ENCODE results near the gene CNIH3.

The CNIH3 gene

DNA sequence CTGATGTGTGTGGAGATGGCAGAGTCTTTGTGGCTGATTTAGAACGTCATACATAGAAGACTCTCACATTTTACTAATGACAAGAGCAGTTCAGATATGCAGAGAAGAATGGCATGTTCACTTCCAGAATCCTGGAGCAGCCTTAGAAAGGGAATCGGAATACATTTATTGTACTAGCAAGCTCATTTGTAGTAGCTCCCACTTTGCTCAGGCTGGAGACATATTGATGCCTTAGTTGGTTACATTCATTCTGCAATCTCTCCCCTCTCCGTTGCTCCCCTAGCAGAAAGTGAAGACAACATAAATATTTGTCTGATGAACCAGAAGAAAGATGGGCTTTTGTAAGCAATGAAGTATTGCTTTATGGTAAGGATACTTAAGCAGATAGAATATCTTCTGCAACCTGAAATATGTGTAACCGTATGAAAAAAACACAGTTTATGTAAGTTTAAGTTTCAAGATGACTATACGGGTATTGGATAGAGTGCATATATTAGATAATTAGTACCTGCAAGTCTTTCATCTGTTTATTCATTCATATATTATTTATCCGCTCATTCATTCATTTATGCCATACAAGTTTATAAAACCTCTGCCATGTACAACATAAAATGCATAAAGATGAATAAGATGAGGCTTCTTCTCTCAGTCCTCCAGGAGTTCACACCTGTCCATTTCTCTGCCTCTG is 135.7 kb downstream of the CNIH3 start:
- CTCF ChIA-PET, result interaction anchor here (0.8 kb wide), 1 partner anchor 238 kb away, joined by 3 read pairs; no protein-coding TSS in a partner anchor

DNA sequence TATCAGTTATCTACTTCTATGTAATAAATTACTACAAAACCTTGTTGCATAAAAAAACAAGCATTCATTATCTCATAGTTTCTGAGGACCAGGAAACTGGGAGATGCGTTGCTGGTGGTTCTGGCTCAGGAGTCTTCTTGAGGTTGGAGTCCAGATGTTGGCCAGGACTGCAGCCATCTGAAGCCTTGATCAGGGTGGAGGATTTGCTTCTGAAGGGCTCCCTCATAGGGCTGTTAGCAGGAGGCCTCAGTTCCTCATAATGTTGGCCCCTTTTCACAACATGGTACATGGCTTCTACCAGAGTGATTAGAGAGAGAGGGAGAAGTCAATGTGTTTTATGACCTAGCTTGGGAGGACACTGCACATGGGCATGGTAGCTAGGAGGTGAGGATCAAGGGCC is 137.4 kb downstream of the CNIH3 start:
- POLR2A ChIA-PET, result no interaction called here
- TF ChIP-seq, protein P1, sequence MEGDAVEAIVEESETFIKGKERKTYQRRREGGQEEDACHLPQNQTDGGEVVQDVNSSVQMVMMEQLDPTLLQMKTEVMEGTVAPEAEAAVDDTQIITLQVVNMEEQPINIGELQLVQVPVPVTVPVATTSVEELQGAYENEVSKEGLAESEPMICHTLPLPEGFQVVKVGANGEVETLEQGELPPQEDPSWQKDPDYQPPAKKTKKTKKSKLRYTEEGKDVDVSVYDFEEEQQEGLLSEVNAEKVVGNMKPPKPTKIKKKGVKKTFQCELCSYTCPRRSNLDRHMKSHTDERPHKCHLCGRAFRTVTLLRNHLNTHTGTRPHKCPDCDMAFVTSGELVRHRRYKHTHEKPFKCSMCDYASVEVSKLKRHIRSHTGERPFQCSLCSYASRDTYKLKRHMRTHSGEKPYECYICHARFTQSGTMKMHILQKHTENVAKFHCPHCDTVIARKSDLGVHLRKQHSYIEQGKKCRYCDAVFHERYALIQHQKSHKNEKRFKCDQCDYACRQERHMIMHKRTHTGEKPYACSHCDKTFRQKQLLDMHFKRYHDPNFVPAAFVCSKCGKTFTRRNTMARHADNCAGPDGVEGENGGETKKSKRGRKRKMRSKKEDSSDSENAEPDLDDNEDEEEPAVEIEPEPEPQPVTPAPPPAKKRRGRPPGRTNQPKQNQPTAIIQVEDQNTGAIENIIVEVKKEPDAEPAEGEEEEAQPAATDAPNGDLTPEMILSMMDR (IDR thresholded peaks at IDR 0.05; ENCODE audit: insufficient read depth, low read length, missing control alignments), result no peak
- DNase-seq (ENCODE audit: low read depth, low spot score), result no peak
- no peak overlapping the region for H3K4me3 ChIP-seq (ENCODE audit: low read depth, low read length)
- CTCF ChIA-PET, result no interaction called here

More for the DNA sequence above, 135.7 kb downstream of the CNIH3 start:
- POLR2A ChIA-PET, result no interaction called here
- DNase-seq (ENCODE audit: low read depth, low spot score), result no peak
- H3K4me3 ChIP-seq (ENCODE audit: low read depth, low read length), result no peak overlapping the region
- TF ChIP-seq, protein P1 (IDR thresholded peaks at IDR 0.05; ENCODE audit: insufficient read depth, low read length, missing control alignments), result no peak

DNA sequence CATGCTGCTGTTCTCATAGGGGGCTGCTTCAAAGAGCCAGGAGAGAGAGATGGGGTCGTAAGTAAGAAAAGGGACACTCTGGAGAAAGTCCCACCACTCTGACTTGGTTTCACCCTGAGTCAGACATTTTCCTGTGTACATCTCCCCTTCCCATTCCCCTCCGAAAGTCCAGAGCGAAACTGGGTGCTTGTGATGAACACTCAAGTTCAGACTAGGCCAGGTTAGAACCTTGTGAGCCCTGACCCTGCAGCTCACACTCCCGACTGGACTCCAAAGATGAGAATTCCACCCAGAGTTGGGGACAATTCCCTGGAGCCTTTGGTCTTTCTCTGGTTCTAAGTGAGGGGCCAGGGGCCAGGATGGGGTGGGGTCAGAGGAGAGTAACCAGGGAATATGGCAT is 139.5 kb downstream of the CNIH3 start:
- TF ChIP-seq, protein P1 (IDR thresholded peaks at IDR 0.05; ENCODE audit: insufficient read depth, low read length, missing control alignments), result no peak
- ChIA-PET CTCF (interaction anchor here (1.2 to 2.0 kb wide), 4 partner anchors 18 to 98 kb away, joined by 3 to 6 read pairs (median 4); no protein-coding TSS in a partner anchor), POLR2A (no interaction called here)
- H3K4me3 ChIP-seq (ENCODE audit: low read depth, low read length), result no peak overlapping the region
- DNase-seq (ENCODE audit: low read depth, low spot score), result no peak

DNA sequence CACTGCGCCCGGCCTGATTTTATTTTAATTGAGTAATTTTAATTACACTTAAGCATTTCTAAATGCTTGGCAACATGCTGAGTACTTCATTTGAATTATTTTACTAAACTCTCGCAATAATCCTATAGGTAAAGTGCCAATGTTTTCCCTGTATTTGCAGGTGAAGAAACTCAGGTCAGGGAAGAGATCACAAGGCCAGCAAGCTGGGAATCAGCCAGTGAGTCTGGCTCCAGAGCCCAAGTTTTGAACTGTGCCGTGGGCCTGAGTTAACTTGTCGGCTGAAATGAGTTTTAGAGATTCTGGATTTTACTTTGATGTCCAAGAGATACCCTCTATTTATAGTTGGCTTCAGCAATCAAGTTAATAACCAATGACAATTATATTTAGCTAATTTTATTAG is 141.4 kb downstream of the CNIH3 start:
- TF ChIP-seq, protein P1 (IDR thresholded peaks at IDR 0.05; ENCODE audit: insufficient read depth, low read length, missing control alignments), result no peak
- no peak for DNase-seq (ENCODE audit: low read depth, low spot score)
- no peak overlapping the region for H3K4me3 ChIP-seq (ENCODE audit: low read depth, low read length)
- POLR2A ChIA-PET, result no interaction called here
- CTCF ChIA-PET, result interaction anchor here (0.7 to 1.1 kb wide), 2 partner anchors 20 to 95 kb away, joined by 3 to 4 read pairs; no protein-coding TSS in a partner anchor

GRCh38 chr1:224759135-224759534 is 143.0 kb downstream of the CNIH3 start:
- H3K4me3 ChIP-seq (ENCODE audit: low read depth, low read length), result no peak overlapping the region
- no peak for DNase-seq (ENCODE audit: low read depth, low spot score)
- POLR2A ChIA-PET, result no interaction called here
- CTCF ChIA-PET, result interaction anchor here (1.2 to 1.6 kb wide), 2 partner anchors 10 kb away, joined by 4 read pairs; no protein-coding TSS in a partner anchor
- TF ChIP-seq, protein P1 (IDR thresholded peaks at IDR 0.05; ENCODE audit: insufficient read depth, low read length, missing control alignments), result no peak

GRCh38 chr1:224759681-224760091 is 143.6 kb downstream of the CNIH3 start:
- CTCF ChIA-PET, result interaction anchor here (1.2 kb wide), 1 partner anchor 11 kb away, joined by 4 read pairs; no protein-coding TSS in a partner anchor

More at GRCh38 chr1:224759681-224760091, 143.6 kb downstream of the CNIH3 start:
- POLR2A ChIA-PET, result no interaction called here
- no peak for DNase-seq (ENCODE audit: low read depth, low spot score)
- H3K4me3 ChIP-seq (ENCODE audit: low read depth, low read length), result no peak overlapping the region
- TF ChIP-seq, protein P1 (IDR thresholded peaks at IDR 0.05; ENCODE audit: insufficient read depth, low read length, missing control alignments), result no peak
